ENCODE measurements around the gene CREBZF.

- TF ChIP-seq POLR2A (IDR thresholded peaks at IDR 0.05; ENCODE audit: low read length) (no peak), GATA1 (IDR thresholded peaks at IDR 0.05; ENCODE audit: low read depth, low read length) (no peak)
Measured at GRCh38 chr11:85697747-85698146, 32.8 kb upstream of the CREBZF start.

Measured in erythroblast (primary cell).